WERI-Rb-1 (cell line): ENCODE results near the gene CUX1.

Experiments used
- DNase-seq: peaks from one replicate; pipeline ENCODE4 v3.0.0-alpha.2; 2020
- H3K27ac ChIP-seq: fragments of 250-450 bp; sonication (Bioruptor Pico); 2 replicates; pipeline ENCODE4 v1.5.1; 2020; ENCODE audit warnings: mild to moderate bottlenecking, moderate library complexity
- H3K27me3 ChIP-seq: fragments of 250-450 bp; sonication (Bioruptor Pico); 2 replicates; pipeline ENCODE4 v1.5.1; 2021; ENCODE audit warnings: mild to moderate bottlenecking, low read depth, moderate library complexity; ENCODE audit not compliant: insufficient read depth, severe bottlenecking
- H3K36me3 ChIP-seq: fragments of 250-450 bp; sonication (Bioruptor Pico); 2 replicates; pipeline ENCODE4 v1.5.1; 2020; ENCODE audit warnings: mild to moderate bottlenecking, moderate library complexity
- H3K4me3 ChIP-seq: 2 replicates; pipeline ENCODE4 v1.5.1; 2011; ENCODE audit warnings: low read depth, mild to moderate bottlenecking, control low read depth, low read length
- H3K9me3 ChIP-seq: fragments of 250-450 bp; sonication (Bioruptor Pico); 2 replicates; pipeline ENCODE4 v1.5.1; 2021; ENCODE audit warnings: mild to moderate bottlenecking, moderate library complexity; ENCODE audit not compliant: severe bottlenecking
- TF ChIP-seq, protein P1 (sequence below): IDR thresholded peaks from 2 replicates; pipeline ENCODE4 v1.5.1; 2011; ENCODE audit warnings: low read depth, mild to moderate bottlenecking, control low read depth, inconsistent platforms, low read length

Gene CUX1

GRCh38 chr7:101804967-101805366, 12.5 kb upstream of the CUX1 start:
- H3K36me3 ChIP-seq, result no peaks in the 10 kb centered on the region
- H3K9me3 ChIP-seq, result no peaks in the 10 kb centered on the region
- TF ChIP-seq, protein P1, sequence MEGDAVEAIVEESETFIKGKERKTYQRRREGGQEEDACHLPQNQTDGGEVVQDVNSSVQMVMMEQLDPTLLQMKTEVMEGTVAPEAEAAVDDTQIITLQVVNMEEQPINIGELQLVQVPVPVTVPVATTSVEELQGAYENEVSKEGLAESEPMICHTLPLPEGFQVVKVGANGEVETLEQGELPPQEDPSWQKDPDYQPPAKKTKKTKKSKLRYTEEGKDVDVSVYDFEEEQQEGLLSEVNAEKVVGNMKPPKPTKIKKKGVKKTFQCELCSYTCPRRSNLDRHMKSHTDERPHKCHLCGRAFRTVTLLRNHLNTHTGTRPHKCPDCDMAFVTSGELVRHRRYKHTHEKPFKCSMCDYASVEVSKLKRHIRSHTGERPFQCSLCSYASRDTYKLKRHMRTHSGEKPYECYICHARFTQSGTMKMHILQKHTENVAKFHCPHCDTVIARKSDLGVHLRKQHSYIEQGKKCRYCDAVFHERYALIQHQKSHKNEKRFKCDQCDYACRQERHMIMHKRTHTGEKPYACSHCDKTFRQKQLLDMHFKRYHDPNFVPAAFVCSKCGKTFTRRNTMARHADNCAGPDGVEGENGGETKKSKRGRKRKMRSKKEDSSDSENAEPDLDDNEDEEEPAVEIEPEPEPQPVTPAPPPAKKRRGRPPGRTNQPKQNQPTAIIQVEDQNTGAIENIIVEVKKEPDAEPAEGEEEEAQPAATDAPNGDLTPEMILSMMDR, result peak; percentile 47; the same call in 1 of the 2 replicates
- H3K27ac ChIP-seq, result no peak overlapping the region
- H3K4me3 ChIP-seq, result no peak overlapping the region
- DNase-seq, result peak; percentile 20
- no peaks in the 10 kb centered on the region for H3K27me3 ChIP-seq

DNA sequence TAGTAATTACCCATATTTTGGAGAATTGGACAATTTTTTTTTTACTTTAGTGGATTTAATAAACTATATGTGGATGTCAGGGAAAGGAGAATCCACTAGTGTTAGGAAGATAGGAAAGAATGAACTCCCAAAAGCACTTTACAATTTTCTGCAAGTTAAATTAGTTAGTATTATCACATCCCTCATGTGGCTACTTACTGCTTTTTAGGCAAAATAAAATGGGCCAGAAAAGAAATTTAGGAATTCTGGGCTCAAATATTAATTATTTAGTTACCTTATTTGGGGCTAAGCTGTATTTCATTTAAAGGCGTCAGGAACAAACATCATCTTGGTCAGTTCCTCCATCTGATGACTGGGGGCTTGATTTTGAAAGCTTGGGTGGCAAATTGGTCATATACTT, 4.8 kb upstream of the CUX1 start:
- H3K36me3 ChIP-seq, result no peaks in the 10 kb centered on the region; the same call in 1 of the 2 replicates
- H3K27ac ChIP-seq, result no peak overlapping the region
- H3K27me3 ChIP-seq, result peaks cover 5% of the 10 kb centered on the region
- no peaks in the 10 kb centered on the region for H3K9me3 ChIP-seq
- no peak for DNase-seq
- TF ChIP-seq, protein P1, result no peak
- H3K4me3 ChIP-seq, result no peak overlapping the region

DNA sequence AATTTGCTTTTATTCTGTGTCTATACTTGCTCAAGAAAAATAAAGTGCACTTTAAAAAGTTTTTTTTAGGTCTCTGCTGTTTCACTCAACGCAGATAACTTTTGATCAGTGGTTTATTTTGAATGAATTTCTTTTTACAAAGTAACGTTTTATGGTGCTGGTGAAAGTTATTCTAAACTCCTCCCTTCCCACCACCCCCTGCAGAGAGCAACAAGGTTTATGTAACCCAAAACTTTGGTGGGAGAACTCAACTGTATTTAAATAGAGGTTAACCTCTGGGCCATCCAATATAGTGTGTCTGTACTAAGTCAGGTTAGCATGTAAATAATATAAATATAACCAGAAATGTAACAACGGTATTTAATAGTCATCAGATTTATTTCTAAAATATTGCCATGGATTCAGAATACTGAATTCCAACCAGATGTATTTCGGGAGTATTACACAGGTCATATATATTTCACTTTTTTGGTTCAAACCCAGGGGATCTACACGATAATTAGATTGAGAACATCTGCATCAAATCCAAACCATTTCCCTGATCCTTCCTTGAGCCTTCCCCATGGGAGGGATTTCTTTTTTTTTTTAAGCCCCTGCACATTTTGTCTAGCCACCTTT, 3.9 kb upstream of the CUX1 start:
- no peak for DNase-seq

DNA sequence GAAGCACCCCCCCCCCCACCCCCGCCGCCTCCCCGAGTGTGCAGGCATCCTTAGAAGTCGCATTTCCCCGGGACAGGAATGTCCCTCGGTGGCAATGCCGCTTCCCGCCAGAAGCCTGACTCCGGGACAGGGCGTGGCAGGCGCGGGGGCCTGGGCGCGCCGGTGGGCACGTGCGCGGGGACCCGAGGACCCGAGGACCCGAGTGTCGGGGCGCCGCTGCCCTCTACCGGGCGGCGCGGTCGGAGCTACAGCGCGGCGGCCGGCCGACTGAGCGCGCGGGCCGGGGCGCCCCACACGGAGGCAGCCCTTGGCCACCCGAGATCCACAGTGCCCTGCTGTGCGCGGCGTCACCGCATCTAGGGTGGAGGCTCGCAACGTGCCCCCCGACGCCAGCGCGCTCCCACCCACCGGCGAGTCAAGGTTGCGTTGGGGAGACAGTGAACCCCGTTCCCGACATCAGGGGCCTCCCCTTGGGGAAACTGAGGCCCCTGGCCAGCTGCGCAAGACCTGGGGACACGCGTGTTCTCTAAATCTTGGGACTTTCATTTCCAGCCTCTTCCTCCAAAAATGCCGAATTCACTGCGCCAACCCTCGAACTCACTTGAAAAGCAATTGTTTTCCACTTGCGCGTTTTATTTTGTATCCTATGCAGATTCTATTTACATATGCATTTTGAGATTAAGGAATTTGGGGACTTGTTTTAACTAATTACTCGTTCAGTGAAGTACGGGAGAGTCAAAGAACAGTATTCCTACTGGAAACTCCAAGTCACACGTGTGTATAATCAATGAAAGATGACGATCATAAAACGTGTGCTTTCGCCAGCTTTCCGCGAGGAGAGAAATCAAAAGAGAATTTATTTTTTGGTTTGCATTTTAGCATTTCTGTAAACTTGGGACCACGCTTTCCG, 3.1 kb upstream of the CUX1 start:
- H3K4me3 ChIP-seq, result peak overlapping the region; percentile 63
- H3K27ac ChIP-seq, result no peak overlapping the region
- H3K9me3 ChIP-seq, result no peaks in the 10 kb centered on the region
- H3K27me3 ChIP-seq, result peaks cover 5% of the 10 kb centered on the region
- H3K36me3 ChIP-seq, result no peaks in the 10 kb centered on the region; the same call in 1 of the 2 replicates
- DNase-seq, result peak; percentile 71
- TF ChIP-seq, protein P1, result peak; percentile 57; the same call in 1 of the 2 replicates

More for the DNA sequence above, 3.9 kb upstream of the CUX1 start:
- H3K27me3 ChIP-seq, result peaks cover 5% of the 10 kb centered on the region
- no peaks in the 10 kb centered on the region for H3K9me3 ChIP-seq
- TF ChIP-seq, protein P1, result no peak
- H3K36me3 ChIP-seq, result no peaks in the 10 kb centered on the region; the same call in 1 of the 2 replicates
- no peak overlapping the region for H3K27ac ChIP-seq
- H3K4me3 ChIP-seq, result no peak overlapping the region

DNA sequence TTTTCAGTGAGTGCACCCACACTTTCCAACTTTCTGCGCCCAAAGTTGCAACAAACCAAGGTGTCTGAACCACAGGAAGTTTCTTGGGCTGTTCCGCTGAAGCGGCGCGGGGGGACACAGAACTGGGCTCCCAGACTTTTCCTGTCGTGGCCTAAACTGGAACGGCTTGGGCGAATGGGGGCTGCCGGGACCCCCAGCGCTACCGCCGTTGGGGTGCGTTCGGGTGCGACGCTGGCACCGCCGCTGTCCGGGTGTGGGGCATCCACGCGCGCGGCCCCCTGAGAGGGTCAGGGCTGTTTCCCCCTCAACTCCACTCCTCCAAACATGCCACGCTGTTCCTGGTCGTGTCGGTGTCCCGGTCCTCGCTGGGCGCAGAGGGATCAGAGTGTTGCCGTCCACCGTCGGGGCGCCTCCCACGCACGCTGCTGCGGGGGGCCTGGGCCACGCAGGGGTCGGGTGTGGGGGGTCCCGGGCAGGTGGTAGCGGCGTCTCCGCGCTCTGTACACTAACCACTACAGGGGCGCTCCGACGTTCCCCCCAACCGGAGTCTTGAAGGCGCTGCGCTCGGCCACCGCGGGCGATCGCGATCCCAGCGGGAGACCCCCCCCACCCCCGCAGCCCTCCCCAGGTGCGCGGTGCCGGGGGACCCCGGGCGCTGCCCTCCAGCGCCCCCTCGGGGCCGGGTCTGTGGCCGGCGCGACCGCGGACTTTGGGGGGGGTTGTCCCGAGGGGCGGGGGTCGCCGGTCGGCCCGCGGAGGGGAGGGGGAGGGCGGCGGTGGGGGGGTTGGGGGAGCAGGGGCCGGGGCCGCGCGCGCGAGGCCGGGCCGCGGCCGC, 2.2 kb upstream of the CUX1 start:
- TF ChIP-seq, protein P1, result peak; percentile 56

More for the DNA sequence above, 2.2 kb upstream of the CUX1 start:
- Histone ChIP-seq H3K27ac (no peak overlapping the region), H3K36me3 (no peaks in the 10 kb centered on the region; the same call in none of the 2 replicates), H3K27me3 (peaks cover 5% of the 10 kb centered on the region), H3K4me3 (peak overlapping the region; percentile 63), H3K9me3 (no peaks in the 10 kb centered on the region)
- DNase-seq, result peak; percentile 68
